GM19468 (cell line): ENCODE data around the gene RSPH3.
"Not testable (repeated sequence)": the region's sequence is repeated elsewhere in the genome, so short reads cannot be mapped to it uniquely, and the experiment has no call there.

Experiments used
- ATAC-seq: cut with Tn5 transposase; IDR thresholded peaks from one replicate; pipeline ENCODE4 v1.9.1; 2021; ENCODE audit warnings: mild to moderate bottlenecking, moderate library complexity, moderate number of reproducible peaks; ENCODE audit not compliant: unreplicated experiment; ENCODE audit errors: extremely low read depth

Gene RSPH3

DNA sequence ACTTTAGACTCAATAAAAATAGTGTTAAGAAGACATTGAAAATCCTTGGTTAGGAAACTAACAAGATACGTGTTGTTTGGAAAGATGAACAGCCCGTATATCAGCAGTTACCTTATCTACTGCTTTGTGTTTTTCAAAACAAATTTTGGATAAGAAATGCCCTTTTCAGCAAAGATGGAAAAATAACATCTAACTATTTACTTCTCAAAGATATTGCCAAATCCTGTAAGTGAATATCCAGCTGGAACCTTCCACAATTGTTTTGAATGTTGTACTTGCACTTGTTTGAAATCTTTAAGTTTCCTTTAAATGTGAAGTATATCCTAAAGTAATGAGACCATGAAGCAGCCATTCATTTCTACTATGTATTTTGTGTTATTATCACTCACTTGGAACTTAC is 30.2 kb upstream of the RSPH3 start:
- ATAC-seq, result no peak

DNA sequence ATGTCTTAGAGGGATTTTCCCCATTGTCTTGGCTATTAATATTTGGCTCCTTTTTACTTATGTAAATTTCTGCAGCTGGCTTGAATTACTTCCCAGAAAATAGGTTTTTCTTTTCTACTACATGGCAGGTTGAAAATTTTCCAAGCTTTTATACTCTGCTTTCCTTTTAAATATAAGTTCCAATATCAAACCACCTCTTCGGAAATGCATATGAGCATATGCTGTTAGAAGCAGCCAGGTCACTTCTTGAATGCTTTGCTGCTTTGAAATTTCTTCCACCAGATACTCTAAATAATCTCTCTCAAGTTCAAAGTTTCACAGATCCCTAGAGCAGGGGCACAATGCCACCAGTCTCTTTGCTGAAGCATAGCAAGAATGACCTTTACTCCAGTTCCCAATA is 25.2 kb upstream of the RSPH3 start:
- not testable (repeated sequence) for ATAC-seq

DNA sequence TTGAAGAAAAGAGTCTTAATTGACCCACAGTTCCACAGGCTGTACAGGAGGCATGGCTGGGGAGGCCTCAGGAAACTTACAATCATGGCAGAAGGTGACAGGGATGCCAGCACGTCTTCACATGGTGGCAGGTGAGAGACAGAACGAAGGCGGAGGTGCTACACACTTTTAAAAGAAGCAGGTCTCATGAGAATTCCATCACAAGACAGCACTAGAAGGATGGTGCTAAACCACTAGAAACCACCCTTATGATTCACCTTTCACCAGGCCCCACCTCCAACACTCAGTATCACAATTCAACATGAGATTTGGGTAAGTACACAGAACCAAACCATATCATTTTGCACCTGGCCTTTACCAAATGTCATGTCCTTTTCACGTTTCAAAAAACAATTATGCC is 23.9 kb upstream of the RSPH3 start:
- ATAC-seq, result no peak

DNA sequence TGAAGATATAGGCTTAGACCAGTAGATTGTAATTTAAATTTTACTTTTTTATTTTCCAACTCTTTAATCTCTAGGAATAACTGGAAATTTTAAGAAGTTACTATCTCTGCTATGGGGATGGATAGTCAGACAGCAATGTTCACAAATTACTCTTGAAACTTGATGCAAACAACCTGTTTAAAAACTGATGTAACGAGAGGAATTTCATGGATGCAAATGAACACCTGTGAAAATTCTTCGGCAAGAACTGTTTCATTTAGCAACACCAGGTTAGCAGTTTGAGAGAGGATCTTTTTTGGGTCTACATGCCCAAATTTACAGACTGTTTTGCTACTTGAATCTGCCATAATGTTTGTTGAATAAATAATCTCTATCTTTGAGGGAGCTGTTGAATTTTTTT is 20.0 kb upstream of the RSPH3 start:
- no peak for ATAC-seq

DNA sequence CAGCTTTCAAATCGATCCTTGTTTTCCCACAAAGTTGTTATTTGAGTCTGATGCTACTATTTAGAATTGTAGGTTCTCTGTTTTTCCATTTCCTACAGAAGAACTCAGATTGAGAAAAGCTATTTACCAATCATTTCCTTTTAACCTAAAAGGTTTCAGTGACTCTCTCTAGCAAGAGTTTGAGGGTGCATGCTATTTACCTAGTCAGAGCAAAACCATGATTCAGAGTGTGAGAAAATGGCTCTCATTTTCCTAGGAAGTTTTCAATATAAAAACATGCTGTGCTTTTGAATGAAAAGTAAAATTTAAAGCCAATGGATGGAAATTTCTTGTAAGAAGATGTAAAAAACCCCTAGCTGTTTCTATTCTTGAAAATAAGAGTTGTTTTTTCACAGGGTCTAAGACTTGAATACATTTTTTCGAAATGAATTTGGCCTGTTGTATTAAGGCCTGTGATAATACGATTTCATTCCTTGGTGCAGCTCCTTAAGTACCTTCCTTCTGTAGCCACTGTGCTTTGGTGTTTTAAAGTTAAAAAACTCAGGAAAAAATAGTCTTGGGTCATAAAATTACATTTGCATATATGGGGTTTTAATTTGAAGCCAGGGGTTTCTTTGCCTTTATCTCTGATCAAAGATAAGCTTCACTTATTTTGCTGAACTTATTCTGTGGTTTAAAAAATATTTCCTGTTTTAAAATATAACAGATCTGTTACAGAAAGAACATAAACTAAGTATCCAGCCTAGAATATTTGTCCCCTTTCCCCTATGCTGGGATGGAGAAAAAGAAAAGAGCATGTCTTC is 18.0 kb upstream of the RSPH3 start:
- no peak for ATAC-seq

DNA sequence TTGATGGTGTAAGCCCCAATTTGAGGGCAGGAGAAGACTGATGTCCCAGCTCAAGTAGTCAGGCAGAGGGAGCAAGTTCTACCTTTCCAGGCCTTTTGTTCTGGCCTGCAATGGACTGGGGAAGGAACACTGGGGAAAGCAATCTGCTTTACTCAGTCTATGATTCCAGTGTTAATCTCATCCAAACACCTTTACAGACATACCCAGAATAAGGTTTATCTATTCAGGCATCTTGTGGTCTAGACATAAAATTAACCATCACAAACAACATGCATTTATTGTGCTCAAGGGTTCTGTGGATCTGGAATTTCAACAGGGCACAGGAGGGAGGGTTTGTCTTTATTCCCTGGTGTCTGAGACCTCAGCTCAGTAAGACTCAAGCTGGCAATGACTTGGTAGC is 14.4 kb upstream of the RSPH3 start:
- no peak for ATAC-seq

DNA sequence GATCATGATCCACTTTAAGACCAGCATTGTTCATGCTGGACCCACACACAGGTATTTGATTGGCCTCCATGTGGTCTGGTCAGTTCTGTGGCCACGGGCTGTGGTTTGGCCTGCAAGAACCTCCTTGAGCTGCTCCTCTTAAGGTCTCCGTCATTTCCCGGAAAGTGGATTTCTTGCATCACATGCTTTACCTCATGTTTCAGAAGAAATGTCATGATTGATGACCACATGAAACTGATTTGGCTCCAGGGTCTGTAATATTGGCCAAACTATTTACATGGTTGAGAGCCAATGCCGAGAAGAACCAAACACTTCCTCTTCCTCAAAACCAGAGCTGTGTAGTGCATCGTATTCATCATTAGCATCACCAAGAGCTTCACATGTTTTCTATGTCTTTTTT is 13.2 kb upstream of the RSPH3 start:
- ATAC-seq, result no peak

DNA sequence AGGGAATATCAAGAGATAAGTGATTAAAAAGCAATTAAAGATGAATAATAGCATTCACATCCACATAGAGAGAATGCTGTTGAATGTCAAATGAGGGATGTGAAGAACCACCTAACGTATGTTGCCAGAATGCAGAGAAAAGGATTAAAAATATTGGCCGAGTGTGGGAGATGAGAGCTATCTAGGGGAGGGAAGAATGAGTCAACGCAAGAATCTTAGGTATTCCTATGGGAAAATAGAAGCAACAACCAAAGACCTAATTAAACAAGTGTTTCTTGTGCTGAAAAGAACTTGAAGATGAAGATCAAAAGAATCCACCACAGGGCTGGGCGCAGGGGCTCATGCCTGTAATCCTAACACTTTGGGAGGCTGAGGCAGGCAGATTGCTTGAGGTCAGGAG is 12.2 kb upstream of the RSPH3 start:
- ATAC-seq, result no peak

DNA sequence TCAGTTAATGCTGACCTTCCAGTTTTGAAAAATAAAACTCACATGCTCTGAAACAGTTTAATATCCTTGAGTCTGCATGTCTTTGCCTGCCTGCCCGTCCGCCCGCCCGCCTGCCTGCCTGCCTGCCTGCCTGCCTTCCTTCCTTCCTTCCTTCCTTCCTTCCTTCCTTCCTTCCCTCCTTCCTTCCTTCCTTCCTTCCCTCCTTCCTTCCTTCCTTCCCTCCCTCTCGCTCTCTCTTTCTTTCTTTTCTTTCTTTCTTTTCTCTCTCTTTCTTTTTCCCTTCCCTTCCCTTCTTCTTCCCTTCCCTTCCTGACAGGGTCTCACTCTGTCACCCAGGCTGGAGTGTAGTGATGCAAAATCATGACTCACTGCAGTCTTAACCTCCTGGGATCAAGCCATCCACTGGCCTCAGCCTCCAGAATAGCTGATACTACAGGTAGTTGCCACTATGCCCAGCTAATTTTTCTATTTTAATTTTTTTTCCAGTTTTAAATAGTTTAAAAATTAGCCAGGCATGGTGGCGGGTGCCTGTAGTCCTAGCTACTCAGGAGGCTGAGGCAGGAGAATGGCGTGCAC is 10.1 kb upstream of the RSPH3 start:
- ATAC-seq, result not testable (repeated sequence)

DNA sequence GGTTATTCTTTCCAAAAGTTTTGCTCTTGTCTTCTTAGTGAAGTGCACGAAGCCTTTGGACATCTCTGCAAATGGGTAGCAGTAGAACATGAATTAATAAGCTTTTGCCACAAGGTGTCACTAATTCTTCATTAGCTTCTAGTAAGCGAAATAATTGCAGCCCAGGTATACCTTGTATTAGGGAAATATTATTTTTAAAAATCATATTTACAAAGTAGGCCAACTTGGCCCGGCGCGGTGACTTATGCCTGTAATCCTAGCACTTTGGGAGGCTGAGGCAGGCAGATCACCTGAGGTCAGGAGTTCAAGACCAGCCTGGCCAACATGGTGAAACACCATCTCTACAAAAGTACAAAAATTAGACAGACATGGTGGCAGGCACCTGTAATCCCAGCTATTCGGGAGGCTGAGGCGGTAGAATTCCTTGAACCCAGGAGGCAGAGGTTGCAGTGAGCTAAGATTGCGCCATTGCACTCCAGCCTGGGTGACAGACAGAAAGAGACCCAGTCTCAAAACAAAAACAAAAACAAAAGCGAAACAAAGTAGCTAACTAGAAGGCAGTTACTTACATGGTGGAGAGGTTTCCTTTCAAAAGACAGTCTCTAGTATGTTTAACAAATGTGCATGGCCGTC is 8.8 kb upstream of the RSPH3 start:
- ATAC-seq, result no peak

DNA sequence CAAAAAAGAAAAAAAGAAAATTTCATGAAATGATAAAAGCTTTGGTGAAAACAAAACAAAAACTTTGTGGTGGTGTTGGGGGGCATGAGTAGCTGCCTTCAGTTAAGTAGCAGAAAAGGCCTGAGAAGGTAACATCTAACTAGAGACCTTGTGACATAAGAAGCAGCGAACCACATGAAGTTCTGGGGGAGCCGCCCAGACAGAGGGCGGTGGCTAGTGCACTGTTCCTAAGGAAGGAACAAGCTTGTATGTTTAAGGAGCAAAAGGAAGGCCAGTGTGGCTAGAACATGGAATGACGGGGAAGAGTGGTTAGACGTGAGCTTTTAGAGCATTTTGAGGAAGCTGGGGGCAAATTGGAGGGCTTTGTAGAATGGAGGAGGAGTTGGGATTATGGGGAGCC is 7.5 kb upstream of the RSPH3 start:
- no peak for ATAC-seq

DNA sequence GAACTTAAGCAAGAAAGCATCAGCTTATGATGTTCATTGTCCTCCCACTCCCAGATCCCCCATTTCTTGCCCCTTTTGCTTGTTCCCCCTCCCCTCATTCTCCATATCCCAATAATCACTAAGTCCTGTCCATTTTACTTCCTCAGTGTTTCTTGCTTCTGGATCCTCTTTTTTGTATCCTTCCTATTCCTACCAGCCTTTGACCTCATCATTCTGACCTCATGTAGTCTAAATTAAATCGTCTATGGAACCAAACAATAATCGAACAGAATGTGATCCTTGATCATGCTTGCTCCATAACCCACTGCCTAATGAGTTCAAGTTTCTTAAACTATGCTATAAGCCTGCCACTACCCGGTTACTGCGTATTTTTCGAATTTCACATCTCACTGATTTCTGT is 5.4 kb upstream of the RSPH3 start:
- ATAC-seq, result no peak

DNA sequence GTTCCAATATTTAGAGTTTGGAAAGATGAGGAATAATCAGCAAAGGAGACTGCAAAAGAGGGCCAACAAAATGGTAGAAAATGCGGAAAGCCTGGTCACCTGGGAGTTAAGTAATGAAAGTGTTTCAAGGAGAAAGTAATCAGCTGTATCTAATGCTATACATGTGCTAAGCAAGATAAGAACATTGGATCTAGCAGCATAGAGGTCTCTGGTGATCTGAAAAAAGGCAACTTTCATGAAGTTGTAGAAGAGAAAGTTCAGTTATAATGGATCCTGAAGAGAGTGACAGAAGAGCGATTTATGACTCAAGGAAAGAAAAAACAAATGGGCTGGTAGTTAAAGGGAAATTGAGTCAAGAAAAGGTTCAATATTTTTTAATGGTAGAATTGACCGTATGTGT is 4.6 kb upstream of the RSPH3 start:
- no peak for ATAC-seq

DNA sequence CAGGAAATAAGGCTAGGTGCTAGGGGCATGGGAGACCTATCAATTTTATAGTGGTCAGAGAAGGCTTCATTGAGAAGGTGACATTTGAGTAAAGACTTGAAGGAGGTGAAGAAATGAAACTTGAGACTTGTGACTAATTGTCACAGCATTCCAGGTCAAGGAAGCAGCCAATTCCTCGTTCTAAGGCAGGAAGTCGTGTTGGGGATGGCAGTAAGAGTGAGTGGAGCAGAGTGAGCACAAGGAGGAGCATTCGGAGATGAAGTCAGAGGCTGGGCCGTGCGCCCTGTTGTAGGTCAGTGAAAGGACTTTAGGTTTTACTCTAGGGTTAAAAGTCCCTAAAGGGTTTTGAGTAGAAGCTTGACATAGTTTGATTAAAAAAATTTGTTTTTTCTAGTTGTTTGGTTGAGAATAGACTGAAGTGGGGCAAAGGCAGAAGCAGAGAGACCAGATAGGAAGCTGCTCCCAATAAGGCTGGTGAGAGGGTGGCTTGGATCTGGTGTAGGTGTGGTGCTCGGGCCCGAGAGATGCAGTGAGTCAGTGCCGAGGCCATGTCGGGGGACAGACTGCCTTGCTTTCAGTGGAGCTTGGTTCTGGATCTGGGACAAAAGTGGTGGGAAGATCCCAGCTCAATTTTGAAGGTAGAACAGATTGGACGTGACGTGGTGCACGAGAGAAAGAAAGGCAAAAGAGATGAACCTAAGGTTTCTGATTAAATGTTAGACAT is 2.6 kb upstream of the RSPH3 start:
- no peak for ATAC-seq

DNA sequence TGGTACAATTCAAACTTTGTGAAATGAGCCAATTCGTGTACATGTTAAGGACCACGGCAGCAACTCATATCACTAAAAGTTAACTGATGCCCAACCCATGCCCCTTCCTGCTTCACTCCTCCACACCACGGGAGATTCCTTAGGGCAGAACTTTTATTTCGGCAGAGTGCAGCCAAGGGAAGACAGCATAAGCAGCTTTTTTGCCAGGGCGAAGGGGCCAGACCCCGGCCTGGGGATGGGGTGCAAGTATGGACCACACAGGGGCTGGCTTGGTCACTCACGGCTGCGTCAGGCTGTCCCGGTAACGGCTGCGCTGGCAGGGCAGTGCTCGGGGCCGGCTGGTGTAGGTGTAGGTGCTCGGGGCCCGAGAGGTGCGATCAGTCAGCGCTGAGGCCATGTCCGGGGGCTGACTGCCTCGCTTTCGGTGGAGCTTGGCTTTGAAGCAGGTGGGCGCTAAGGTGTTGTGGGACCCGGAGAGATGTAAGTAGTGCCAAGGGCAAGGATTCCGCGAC is 792 bp downstream of the RSPH3 start:
- ATAC-seq, result peak; percentile 6

DNA sequence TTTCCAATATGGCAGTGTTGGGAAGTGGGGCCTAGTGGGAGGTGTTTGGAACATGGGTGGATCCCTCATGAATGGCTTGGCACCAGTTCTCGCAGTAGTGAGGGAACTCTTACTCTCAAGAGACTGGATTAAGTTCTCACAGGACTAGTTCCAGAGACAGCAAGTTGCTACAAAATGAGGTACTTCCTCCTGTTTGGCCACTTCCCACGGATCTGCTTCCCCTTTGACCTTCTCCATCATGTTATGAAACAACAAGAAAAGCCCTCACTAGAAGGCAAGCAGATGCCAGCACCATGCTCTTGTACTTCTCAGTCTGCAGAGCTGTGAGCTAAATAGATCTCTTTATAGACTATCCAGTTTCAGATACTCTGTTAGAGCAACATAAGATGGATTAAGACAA is 3.1 kb downstream of the RSPH3 start:
- ATAC-seq, result no peak

DNA sequence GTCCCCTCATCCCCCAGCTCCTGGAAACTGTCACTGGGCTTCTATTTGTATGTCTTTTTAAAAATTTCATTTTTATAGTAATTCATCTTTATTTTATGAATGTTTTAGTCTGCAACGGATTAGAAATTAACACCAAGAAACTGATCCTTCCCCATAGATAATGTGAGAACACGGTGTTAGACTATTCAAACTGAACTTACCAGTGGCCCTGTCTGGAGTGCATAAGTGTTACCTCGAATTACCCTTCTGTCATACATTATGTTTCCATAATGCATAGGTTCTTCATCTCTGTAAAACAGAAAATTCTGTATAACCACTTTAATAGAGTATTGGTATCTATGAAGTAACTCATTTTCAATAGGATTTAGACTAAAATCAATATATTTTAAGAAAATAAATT is 6.4 kb downstream of the RSPH3 start:
- no peak for ATAC-seq

DNA sequence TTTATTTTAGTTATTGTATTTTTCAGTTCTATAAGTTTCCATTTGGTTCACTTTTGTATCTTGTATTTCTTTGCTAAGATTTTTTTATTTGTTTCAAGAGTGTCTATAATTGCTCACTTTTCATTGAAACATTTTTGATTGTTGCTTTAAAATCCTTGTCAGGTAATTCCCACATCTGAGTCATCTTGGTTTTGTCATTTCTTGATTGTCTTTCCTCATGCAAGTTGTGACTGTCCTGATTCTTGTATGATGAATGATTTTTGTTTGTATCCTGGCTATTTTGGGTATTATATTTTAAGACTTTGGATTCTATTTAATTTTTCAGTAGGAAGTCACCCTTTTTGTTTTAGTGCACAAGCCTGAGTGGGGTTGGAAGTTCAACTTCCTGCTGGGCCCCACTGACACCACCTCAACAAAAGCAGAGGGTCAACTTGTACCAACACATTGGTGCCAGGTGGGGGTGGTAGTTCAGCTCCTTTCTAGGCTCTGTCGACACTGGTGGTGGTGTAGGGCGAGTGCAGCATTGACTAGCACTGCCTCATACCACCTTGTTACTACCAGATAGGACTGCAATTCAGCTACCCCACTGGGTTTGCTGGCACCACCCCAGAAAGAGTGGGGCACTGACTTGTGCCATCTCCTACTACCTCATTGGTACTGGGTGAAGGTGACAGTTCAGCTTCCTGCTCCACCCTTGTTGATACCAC is 8.8 kb downstream of the RSPH3 start:
- ATAC-seq, result no peak

DNA sequence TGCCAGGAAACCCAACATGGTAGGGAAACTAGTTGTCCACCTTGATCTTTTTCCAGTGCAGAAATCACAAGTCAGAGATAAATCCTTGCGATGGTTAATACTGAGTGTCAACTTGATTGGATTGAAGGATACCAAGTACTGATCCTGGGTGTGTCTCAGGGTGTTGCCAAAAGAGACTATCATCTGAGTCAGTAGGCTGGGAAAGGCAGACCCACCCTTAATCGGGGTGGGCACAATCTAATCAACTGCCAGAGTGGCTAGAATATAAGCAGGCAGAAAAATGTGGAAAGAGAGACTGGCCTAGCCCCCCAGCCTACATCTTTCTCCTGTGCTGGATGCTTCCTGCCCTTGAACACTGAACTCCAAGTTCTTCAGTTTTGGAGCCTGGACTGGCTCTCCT is 10.3 kb downstream of the RSPH3 start:
- ATAC-seq, result not testable (repeated sequence)

DNA sequence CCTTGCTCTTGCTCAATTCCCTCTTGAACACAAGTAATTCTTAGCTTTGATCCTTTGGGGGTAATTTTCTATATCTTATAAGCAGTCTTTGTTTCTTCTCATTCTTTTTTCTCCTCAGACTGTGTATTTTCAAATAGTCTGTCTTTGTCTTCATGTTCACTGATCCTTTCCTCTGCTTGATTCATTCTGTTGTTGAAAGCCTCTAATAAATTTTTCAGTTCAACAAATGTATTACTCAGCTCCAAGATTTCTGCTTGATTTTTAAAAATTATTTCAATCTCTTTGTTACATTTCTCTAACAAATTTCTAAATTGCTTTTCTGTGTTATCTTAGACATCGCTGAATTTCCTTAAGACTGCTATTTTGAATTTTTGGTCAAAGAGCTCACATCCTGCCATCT is 11.5 kb downstream of the RSPH3 start:
- ATAC-seq, result no peak
